Glutamatergic neuron (in vitro differentiated cells): ENCODE measurements around the gene TJP1. TPM values are rescaled to one million over a fixed set of nuclear protein-coding genes. Genes with fewer than 3 reads are reported as not detected.

ENCODE experiments used
- DNase-seq: peaks from one replicate; pipeline ENCODE4 v3.0.0; 2022
- H3K27ac Mint-ChIP-seq: one replicate; pipeline ENCODE4 v1.8.0; 2020; ENCODE audit warnings: mild to moderate bottlenecking, mixed read lengths, inconsistent platforms; ENCODE audit not compliant: unreplicated experiment
- H3K27me3 Mint-ChIP-seq: one replicate; pipeline ENCODE4 v1.8.0; 2020; ENCODE audit warnings: mild to moderate bottlenecking, moderate library complexity, mixed read lengths, inconsistent platforms; ENCODE audit not compliant: unreplicated experiment
- H3K36me3 Mint-ChIP-seq: one replicate; pipeline ENCODE4 v1.8.0; 2020; ENCODE audit warnings: mild to moderate bottlenecking, mixed read lengths, inconsistent platforms; ENCODE audit not compliant: unreplicated experiment
- H3K4me1 Mint-ChIP-seq: one replicate; pipeline ENCODE4 v1.8.0; 2020; ENCODE audit warnings: mild to moderate bottlenecking, low read depth, mixed read lengths, inconsistent platforms; ENCODE audit not compliant: unreplicated experiment
- H3K4me3 Mint-ChIP-seq: one replicate; pipeline ENCODE4 v1.8.0; 2020; ENCODE audit warnings: mild to moderate bottlenecking, mixed read lengths, inconsistent platforms; ENCODE audit not compliant: unreplicated experiment
- H3K9me3 Mint-ChIP-seq: one replicate; pipeline ENCODE4 v1.8.0; 2020; ENCODE audit warnings: mild to moderate bottlenecking, moderate library complexity, mixed read lengths, inconsistent platforms; ENCODE audit not compliant: unreplicated experiment
- total RNA-seq: library from RNA; stranded (reverse); fragmentation: NEBNext Ultra II Directional; extraction: Animal tissue kit (Norgen Biotek cat#: 25700); gene quantifications from one replicate; pipeline ENCODE4 v1.2.1, GENCODE V29; 2021; ENCODE audit not compliant: unreplicated experiment
- TF ChIP-seq, protein P1 (sequence below): fragments of 200-600 bp; sonication (generic); IDR thresholded peaks from one replicate; pipeline ENCODE4 v1.5.0; 2021; ENCODE audit not compliant: partially characterized antibody, unreplicated experiment

The TJP1 gene
- total RNA-seq, 1 donor from 2014 or later = 129 TPM

DNA sequence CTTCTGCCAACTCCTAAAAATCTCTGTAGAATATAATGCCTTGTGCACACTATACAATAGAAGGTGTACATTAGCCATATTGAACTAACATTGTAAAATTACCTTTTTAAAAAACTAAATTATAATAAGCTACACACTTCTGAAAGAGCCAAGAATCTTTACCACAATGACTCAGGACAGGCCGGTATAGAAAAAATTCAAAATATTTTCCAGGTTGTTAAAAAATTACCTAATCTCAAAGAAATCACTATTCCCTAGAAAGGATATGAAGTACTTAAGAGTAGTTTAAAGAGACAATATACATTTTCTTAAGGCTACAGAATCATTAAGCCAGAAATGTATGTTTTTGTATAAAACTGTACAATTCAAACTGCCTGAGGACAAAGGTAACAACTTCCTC is 48.5 kb downstream of the TJP1 start:
- Mint-ChIP-seq H3K4me1 (peaks cover 21% of the 10 kb centered on the region), H3K9me3 (no peaks in the 10 kb centered on the region), H3K27ac (no peak overlapping the region), H3K36me3 (no peaks in the 10 kb centered on the region), H3K27me3 (peaks cover 2% of the 10 kb centered on the region), H3K4me3 (no peak overlapping the region)
- TF ChIP-seq, protein P1, sequence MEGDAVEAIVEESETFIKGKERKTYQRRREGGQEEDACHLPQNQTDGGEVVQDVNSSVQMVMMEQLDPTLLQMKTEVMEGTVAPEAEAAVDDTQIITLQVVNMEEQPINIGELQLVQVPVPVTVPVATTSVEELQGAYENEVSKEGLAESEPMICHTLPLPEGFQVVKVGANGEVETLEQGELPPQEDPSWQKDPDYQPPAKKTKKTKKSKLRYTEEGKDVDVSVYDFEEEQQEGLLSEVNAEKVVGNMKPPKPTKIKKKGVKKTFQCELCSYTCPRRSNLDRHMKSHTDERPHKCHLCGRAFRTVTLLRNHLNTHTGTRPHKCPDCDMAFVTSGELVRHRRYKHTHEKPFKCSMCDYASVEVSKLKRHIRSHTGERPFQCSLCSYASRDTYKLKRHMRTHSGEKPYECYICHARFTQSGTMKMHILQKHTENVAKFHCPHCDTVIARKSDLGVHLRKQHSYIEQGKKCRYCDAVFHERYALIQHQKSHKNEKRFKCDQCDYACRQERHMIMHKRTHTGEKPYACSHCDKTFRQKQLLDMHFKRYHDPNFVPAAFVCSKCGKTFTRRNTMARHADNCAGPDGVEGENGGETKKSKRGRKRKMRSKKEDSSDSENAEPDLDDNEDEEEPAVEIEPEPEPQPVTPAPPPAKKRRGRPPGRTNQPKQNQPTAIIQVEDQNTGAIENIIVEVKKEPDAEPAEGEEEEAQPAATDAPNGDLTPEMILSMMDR = no peak
- no peak for DNase-seq

DNA sequence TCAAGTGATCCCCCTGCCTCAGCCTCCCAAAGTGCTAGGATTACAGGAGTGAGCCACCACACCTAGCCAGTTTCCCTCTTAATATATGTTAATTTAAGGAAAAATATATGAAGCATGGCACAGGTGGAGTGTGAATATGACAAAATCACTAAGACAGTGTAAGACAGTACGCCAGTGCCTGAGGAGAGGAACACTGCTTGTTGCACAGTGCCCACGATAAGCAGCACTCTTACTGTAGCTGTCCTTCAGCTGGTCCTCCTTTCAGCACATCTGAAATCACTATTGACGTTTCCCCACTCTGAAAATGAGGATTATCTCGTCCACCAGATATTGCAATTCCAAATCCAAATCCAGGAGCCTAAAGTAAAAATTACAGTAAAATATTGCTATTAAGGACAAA is 49.3 kb downstream of the TJP1 start:
- TF ChIP-seq, protein P1 = no peak
- DNase-seq = no peak
- Mint-ChIP-seq H3K27me3 (no peaks in the 10 kb centered on the region), H3K4me1 (peaks cover 16% of the 10 kb centered on the region), H3K4me3 (no peak overlapping the region), H3K27ac (no peak overlapping the region), H3K9me3 (no peaks in the 10 kb centered on the region), H3K36me3 (no peaks in the 10 kb centered on the region)

DNA sequence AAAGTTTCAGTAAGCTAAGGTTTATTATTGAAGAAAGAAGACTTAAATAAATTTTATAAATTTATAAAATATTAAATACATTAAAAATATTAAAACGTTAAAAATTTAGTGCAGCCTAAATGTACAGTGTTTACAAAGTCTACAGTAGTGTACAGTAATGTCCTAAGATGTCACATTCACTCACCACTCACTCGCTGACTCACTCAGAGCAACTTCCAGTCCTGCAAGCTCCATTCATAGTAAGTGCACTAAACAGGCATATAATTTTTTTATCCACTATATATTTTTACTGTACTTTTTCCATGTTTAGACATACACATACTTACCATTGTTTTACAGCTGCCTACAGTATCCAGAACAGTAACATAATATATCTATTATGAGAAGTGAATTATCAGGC is 51.5 kb downstream of the TJP1 start:
- DNase-seq = no peak
- H3K36me3 Mint-ChIP-seq = no peaks in the 10 kb centered on the region
- peaks cover 9% of the 10 kb centered on the region for H3K4me1 Mint-ChIP-seq
- H3K9me3 Mint-ChIP-seq = no peaks in the 10 kb centered on the region
- H3K4me3 Mint-ChIP-seq = no peak overlapping the region
- no peak overlapping the region for H3K27ac Mint-ChIP-seq
- TF ChIP-seq, protein P1 = no peak
- H3K27me3 Mint-ChIP-seq = no peaks in the 10 kb centered on the region

DNA sequence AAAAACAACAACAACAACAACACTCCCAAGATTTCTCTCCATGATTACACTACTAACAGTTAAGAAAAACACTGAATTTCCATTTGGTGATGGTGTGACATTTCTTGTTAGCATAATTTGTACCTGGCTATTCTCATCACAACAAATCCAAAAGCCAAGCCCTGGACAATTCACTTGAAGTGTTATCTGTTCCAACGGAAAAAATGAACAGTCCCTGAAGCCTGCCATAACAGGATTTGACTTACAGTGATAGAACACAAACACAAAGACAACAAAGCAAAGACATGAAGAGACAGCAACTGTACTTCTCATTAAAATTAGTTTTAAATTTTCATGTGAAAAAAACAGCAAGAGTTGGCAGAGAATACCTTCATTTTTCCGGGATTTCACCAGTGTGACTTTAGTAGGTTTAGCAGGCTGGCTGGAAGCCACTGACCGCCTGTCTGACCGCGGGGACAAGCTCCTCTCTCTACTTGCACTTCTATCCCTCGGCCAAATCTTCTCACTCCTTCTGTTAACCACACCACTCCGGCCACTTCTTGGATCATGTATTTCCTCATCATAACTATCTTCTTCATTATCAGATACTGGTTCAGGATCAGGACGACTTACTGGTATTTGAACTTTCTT is 56.3 kb downstream of the TJP1 start:
- DNase-seq = no peak
- Mint-ChIP-seq H3K27me3 (no peaks in the 10 kb centered on the region), H3K36me3 (no peaks in the 10 kb centered on the region), H3K4me3 (no peak overlapping the region), H3K27ac (no peak overlapping the region), H3K9me3 (no peaks in the 10 kb centered on the region), H3K4me1 (peaks cover 12% of the 10 kb centered on the region)
- TF ChIP-seq, protein P1 = no peak

DNA sequence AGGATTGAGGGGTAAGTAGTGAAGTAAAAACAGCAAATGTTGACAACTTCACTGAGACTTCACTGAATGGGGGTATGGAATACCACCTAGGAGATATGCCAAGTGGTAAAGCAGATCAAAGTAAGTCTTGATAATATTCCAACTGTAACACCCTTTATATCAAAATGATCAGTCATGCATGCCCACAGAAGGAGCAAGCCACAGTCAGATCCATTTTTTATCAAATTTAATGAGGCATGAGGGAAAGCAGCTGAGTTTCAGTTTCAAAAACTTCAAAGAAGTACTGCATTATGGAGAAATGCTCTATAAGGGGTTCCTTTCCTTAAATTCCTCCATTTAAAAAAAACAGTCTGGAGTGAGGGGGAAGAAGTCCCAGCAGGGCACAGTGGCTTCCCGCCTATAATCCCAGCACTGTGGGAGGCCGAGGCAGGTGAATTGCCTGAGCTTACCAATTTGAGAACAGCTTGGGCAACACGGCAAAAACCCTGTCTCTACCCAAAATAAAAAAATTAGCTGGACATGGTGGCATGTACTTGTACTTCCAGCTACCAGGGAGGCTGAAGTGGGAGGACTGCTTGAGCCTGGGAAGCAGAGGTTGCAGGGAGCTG is 56.9 kb downstream of the TJP1 start:
- TF ChIP-seq, protein P1 = no peak
- Mint-ChIP-seq H3K4me3 (no peak overlapping the region), H3K9me3 (no peaks in the 10 kb centered on the region), H3K27me3 (no peaks in the 10 kb centered on the region), H3K36me3 (no peaks in the 10 kb centered on the region), H3K4me1 (peaks cover 12% of the 10 kb centered on the region), H3K27ac (no peak overlapping the region)
- no peak for DNase-seq
